H9 (cell line): ENCODE measurements around the gene NCKAP5L. TPM values are rescaled to one million over a fixed set of nuclear protein-coding genes. Genes with fewer than 3 reads are reported as not detected.

Source experiments
- DNase-seq: peaks from one replicate; pipeline ENCODE4 v3.0.0-alpha.2; 2017
- H2AFZ ChIP-seq: one replicate; pipeline ENCODE4 v1.6.1; 2013; ENCODE audit warnings: mild to moderate bottlenecking, low read length, control low read depth, moderate library complexity
- H2AK5ac ChIP-seq: 2 replicates; pipeline ENCODE4 v1.6.1; 2013; ENCODE audit warnings: low read length, control low read depth, mixed read lengths; ENCODE audit not compliant: insufficient read length
- H2BK120ac ChIP-seq: one replicate; pipeline ENCODE4 v1.6.1; 2013; ENCODE audit warnings: low read depth, mild to moderate bottlenecking, low read length, control low read depth, inconsistent platforms; ENCODE audit not compliant: poor library complexity, severe bottlenecking
- H2BK12ac ChIP-seq: 2 replicates; pipeline ENCODE4 v1.6.1; 2013; ENCODE audit warnings: low read length, control low read depth, mixed read lengths, low read depth; ENCODE audit not compliant: insufficient read length
- H2BK15ac ChIP-seq: 2 replicates; pipeline ENCODE4 v1.6.1; 2013; ENCODE audit warnings: low read depth, low read length, control low read depth
- H2BK20ac ChIP-seq: one replicate; pipeline ENCODE4 v1.6.1; 2013; ENCODE audit warnings: low read depth, mild to moderate bottlenecking, low read length, control low read depth, inconsistent platforms; ENCODE audit not compliant: poor library complexity, severe bottlenecking
- H2BK5ac ChIP-seq: 2 replicates; pipeline ENCODE4 v1.6.1; 2013; ENCODE audit warnings: low read length, control low read depth, mixed read lengths; ENCODE audit not compliant: insufficient read length
- H3K14ac ChIP-seq: 2 replicates; pipeline ENCODE4 v1.6.1; 2013; ENCODE audit warnings: low read length, control low read depth; ENCODE audit not compliant: insufficient read depth
- H3K18ac ChIP-seq: 2 replicates; pipeline ENCODE4 v1.6.1; 2013; ENCODE audit warnings: low read depth, mild to moderate bottlenecking, mixed read lengths, low read length, control low read depth; ENCODE audit not compliant: insufficient read length
- H3K23ac ChIP-seq: 2 replicates; pipeline ENCODE4 v1.6.1; 2013; ENCODE audit warnings: low read length, control low read depth, mixed read lengths, low read depth; ENCODE audit not compliant: insufficient read length
- H3K23me2 ChIP-seq: 2 replicates; pipeline ENCODE4 v1.6.1; 2013; ENCODE audit warnings: low read depth, mild to moderate bottlenecking, mixed read lengths, low read length, control low read depth; ENCODE audit not compliant: insufficient read length, poor library complexity, severe bottlenecking
- H3K27ac ChIP-seq: 2 replicates; pipeline ENCODE4 v1.5.1; 2013; ENCODE audit warnings: low read length, control low read depth, mixed read lengths, low read depth; ENCODE audit not compliant: insufficient read length
- H3K27me3 ChIP-seq: 2 replicates; pipeline ENCODE4 v1.6.1; 2013; ENCODE audit warnings: low read length, control low read depth, inconsistent platforms; ENCODE audit not compliant: insufficient read depth
- H3K4ac ChIP-seq: 2 replicates; pipeline ENCODE4 v1.6.1; 2013; ENCODE audit warnings: low read depth, mild to moderate bottlenecking, control low read depth, inconsistent platforms, low read length, moderate library complexity
- H3K4me1 ChIP-seq: 2 replicates; pipeline ENCODE4 v1.6.1; 2013; ENCODE audit warnings: low read length, control low read depth, inconsistent platforms; ENCODE audit not compliant: insufficient read depth
- H3K4me2 ChIP-seq: 2 replicates; pipeline ENCODE4 v1.6.1; 2013; ENCODE audit warnings: low read length, control low read depth, mixed read lengths; ENCODE audit not compliant: insufficient read length, insufficient read depth
- H3K56ac ChIP-seq: 2 replicates; pipeline ENCODE4 v1.6.1; 2013; ENCODE audit warnings: low read depth, mild to moderate bottlenecking, mixed read lengths, low read length, control low read depth; ENCODE audit not compliant: insufficient read length
- H3K79me1 ChIP-seq: 2 replicates; pipeline ENCODE4 v1.6.1; 2013; ENCODE audit warnings: low read depth, mild to moderate bottlenecking, moderate library complexity, low read length, control low read depth, inconsistent platforms; ENCODE audit not compliant: insufficient read depth, poor library complexity, severe bottlenecking
- H3K79me2 ChIP-seq: 2 replicates; pipeline ENCODE4 v1.6.1; 2013; ENCODE audit warnings: low read length, control low read depth, inconsistent platforms; ENCODE audit not compliant: insufficient read depth
- H3K9ac ChIP-seq: 2 replicates; pipeline ENCODE4 v1.6.1; 2013; ENCODE audit warnings: low read length, control low read depth, mixed read lengths; ENCODE audit not compliant: insufficient read length; ENCODE audit errors: extremely low read depth
- H3K9me3 ChIP-seq: one replicate; pipeline ENCODE4 v1.6.1; 2013; ENCODE audit warnings: low read depth, low read length, inconsistent platforms; ENCODE audit not compliant: control insufficient read depth
- H3T11ph ChIP-seq: one replicate; pipeline ENCODE4 v1.6.1; 2013; ENCODE audit warnings: mild to moderate bottlenecking, low read length, control low read depth, inconsistent platforms
- H4K20me1 ChIP-seq: one replicate; pipeline ENCODE4 v1.6.1; 2013; ENCODE audit not compliant: control insufficient read depth, insufficient read length, insufficient read depth
- H4K5ac ChIP-seq: 2 replicates; pipeline ENCODE4 v1.6.1; 2013; ENCODE audit warnings: low read depth, mild to moderate bottlenecking, mixed read lengths, low read length, control low read depth; ENCODE audit not compliant: insufficient read length
- H4K8ac ChIP-seq: replicated peaks from 2 replicates; pipeline ENCODE4 v1.6.1; 2013; ENCODE audit warnings: low read length, control low read depth, mixed read lengths, low read depth; ENCODE audit not compliant: insufficient read length
- H4K91ac ChIP-seq: 2 replicates; pipeline ENCODE4 v1.6.1; 2013; ENCODE audit warnings: low read depth, mild to moderate bottlenecking, moderate library complexity, mixed read lengths, low read length, control low read depth; ENCODE audit not compliant: insufficient read length
- H3K27ac Mint-ChIP-seq, 3 experiments: 2 replicates in 2 of 3; 3 replicates in 1 of 3; pipeline ENCODE4 v1.8.0; 2020 to 2021; ENCODE audit warnings: mixed read lengths in 3 of 3, mild to moderate bottlenecking in 1 of 3, moderate library complexity in 1 of 3
- H3K27me3 Mint-ChIP-seq: 2 replicates; pipeline ENCODE4 v1.8.0; 2021; ENCODE audit warnings: low read depth, mild to moderate bottlenecking, moderate library complexity, mixed read lengths
- H3K36me3 Mint-ChIP-seq, 3 experiments: 2 replicates in 2 of 3; 3 replicates in 1 of 3; pipeline ENCODE4 v1.8.0; 2020 to 2021; ENCODE audit warnings: low read depth in 3 of 3, mixed read lengths in 3 of 3; ENCODE audit not compliant: insufficient read depth in 1 of 3
- H3K4me1 Mint-ChIP-seq, 2 experiments: 2 replicates each; pipeline ENCODE4 v1.8.0; 2020; ENCODE audit warnings: mixed read lengths in 2 of 2
- H3K4me3 Mint-ChIP-seq, 2 experiments: 2 replicates in 1 of 2; 3 replicates in 1 of 2; pipeline ENCODE4 v1.8.0; 2020 to 2021; ENCODE audit warnings: mild to moderate bottlenecking in 2 of 2, mixed read lengths in 2 of 2, moderate library complexity in 1 of 2
- H3K9me3 Mint-ChIP-seq, 2 experiments: 2 replicates in 1 of 2; 3 replicates in 1 of 2; pipeline ENCODE4 v1.8.0; 2020; ENCODE audit warnings: mild to moderate bottlenecking in 2 of 2, mixed read lengths in 2 of 2, moderate library complexity in 1 of 2
- CTCF ChIP-seq: fragments of 200-600 bp; sonication (generic); conservative IDR thresholded peaks from 3 replicates; pipeline ENCODE4 v1.8.0; 2021; ENCODE audit warnings: antibody characterized with exemption, mild to moderate bottlenecking
- WGBS: extraction: QIAGEN DNeasy Blood & Tissue Kit; methylation state at CpG from one replicate; pipeline ENCODE4 v1.1.7; 2013; ENCODE audit warnings: missing lambda C conversion rate, low lambda C conversion rate, mixed read lengths; ENCODE audit not compliant: insufficient read length; ENCODE audit errors: extremely low coverage; 5-methylcytosine and 5-hydroxymethylcytosine counted together
- total RNA-seq: library from RNA; stranded (reverse); gene quantifications from 2 replicates; pipeline ENCODE4 v1.2.1, GENCODE V29; 2021

NCKAP5L gene
- total RNA-seq, 1 experiment from 2014 or later: 27.7 TPM

GRCh38 chr12:49869816-49870500, 41.7 kb upstream of the NCKAP5L start:
- no peak overlapping the region for H2AK5ac ChIP-seq
- H3K36me3 Mint-ChIP-seq: no peaks in the 10 kb centered on the region
- H3K23me2 ChIP-seq: no peaks in the 10 kb centered on the region
- H3K27me3 ChIP-seq: no peaks in the 10 kb centered on the region
- H3K79me2 ChIP-seq: no peaks in the 10 kb centered on the region
- no peak overlapping the region for H2BK5ac ChIP-seq
- H3K9me3 Mint-ChIP-seq: no peaks in the 10 kb centered on the region; a peak in 1 of 5 replicates
- no peaks in the 10 kb centered on the region for H3K9me3 ChIP-seq
- no peak overlapping the region for H3K23ac ChIP-seq
- H4K91ac ChIP-seq: no peak overlapping the region
- H3K9ac ChIP-seq: no peak overlapping the region
- no peak overlapping the region for H3K27ac ChIP-seq
- H4K8ac ChIP-seq: no peak overlapping the region
- H2AFZ ChIP-seq: no peak overlapping the region
- TF ChIP-seq CTCF: no peak
- H2BK15ac ChIP-seq: no peak overlapping the region
- H2BK12ac ChIP-seq: no peak overlapping the region
- H3T11ph ChIP-seq: no peak overlapping the region
- peak; percentile 20 for DNase-seq
- no peak overlapping the region for H3K14ac ChIP-seq
- no peak overlapping the region for H3K4me2 ChIP-seq
- no peaks in the 10 kb centered on the region for H3K79me1 ChIP-seq
- no peak overlapping the region for H4K5ac ChIP-seq
- WGBS: no CpG with 5 or more reads among the region's 14 CpGs
- peaks cover 12 to 15% of the 10 kb centered on the region in 2 experiments for H3K4me1 Mint-ChIP-seq
- no peak overlapping the region for H3K18ac ChIP-seq
- no peak overlapping the region for H3K56ac ChIP-seq
- H2BK120ac ChIP-seq: no peak overlapping the region
- H3K27ac Mint-ChIP-seq: no peak overlapping the region
- peaks cover 8% of the 10 kb centered on the region for H3K27me3 Mint-ChIP-seq
- H2BK20ac ChIP-seq: no peak overlapping the region
- H3K4me1 ChIP-seq: no peaks in the 10 kb centered on the region
- no peak overlapping the region for H3K4ac ChIP-seq
- H3K4me3 Mint-ChIP-seq: no peak overlapping the region
- H4K20me1 ChIP-seq: no peaks in the 10 kb centered on the region
